GM18867 (cell line): Measurements from ENCODE around the gene BCL2L2.
A peak's percentile ranks its signal among the peaks of the same experiment; 100 is the strongest.
"Not testable (repeated sequence)": the region's sequence is repeated elsewhere in the genome, so short reads cannot be mapped to it uniquely, and the experiment has no call there.

Experiments used
- ATAC-seq: cut with Tn5 transposase; IDR thresholded peaks from one replicate; pipeline ENCODE4 v1.9.1; 2021; ENCODE audit warnings: mild to moderate bottlenecking, moderate library complexity; ENCODE audit not compliant: unreplicated experiment

Gene BCL2L2

GRCh38 chr14:23306412-23307145, at the start of gene BCL2L2:
TSS of gene BCL2L2 (plus strand) at chr14:23306833. CDS start at chr14:23307768, 935 bp downstream.
- ATAC-seq = peak; percentile 21

GRCh38 chr14:23258256-23258655, 48.4 kb upstream of the BCL2L2 start:
- no peak for ATAC-seq

- ATAC-seq = no peak
These were observed 47.2 kb upstream of the BCL2L2 start for GRCh38 chr14:23259426-23259825.

- not testable (repeated sequence) for ATAC-seq
These were observed 45.8 kb upstream of the BCL2L2 start for GRCh38 chr14:23260849-23261248.

GRCh38 chr14:23269193-23269592, 37.4 kb upstream of the BCL2L2 start:
- ATAC-seq = no peak

GRCh38 chr14:23275412-23275811, 31.2 kb upstream of the BCL2L2 start:
- no peak for ATAC-seq

- no peak for ATAC-seq
These were observed 29.4 kb upstream of the BCL2L2 start for GRCh38 chr14:23277189-23277588.

- not testable (repeated sequence) for ATAC-seq
These were observed 28.7 kb upstream of the BCL2L2 start for GRCh38 chr14:23277928-23278327.

GRCh38 chr14:23281247-23281646, 25.4 kb upstream of the BCL2L2 start:
- no peak for ATAC-seq

- ATAC-seq = no peak
These were observed 21.7 kb upstream of the BCL2L2 start for GRCh38 chr14:23284654-23285529.

- ATAC-seq = peak; percentile 20
These were observed 21.1 kb upstream of the BCL2L2 start for GRCh38 chr14:23285530-23286019.

GRCh38 chr14:23286020-23286901, 20.4 kb upstream of the BCL2L2 start, which contains the start of gene HOMEZ:
TSS of gene HOMEZ (minus strand) at chr14:23286132. CDS start at chr14:23285952, 180 bp downstream.
- peak; percentile 96 for ATAC-seq

GRCh38 chr14:23286902-23287479, 19.6 kb upstream of the BCL2L2 start:
- ATAC-seq = no peak

- ATAC-seq = no peak
These were observed 11.7 kb upstream of the BCL2L2 start for GRCh38 chr14:23294734-23295561.

GRCh38 chr14:23296012-23296777, 10.4 kb upstream of the BCL2L2 start:
- no peak for ATAC-seq

- no peak for ATAC-seq
These were observed 9.5 kb upstream of the BCL2L2 start for GRCh38 chr14:23297096-23297495.

GRCh38 chr14:23297611-23298277, 8.9 kb upstream of the BCL2L2 start:
- ATAC-seq = no peak
